ENCODE measurements around the gene MSH5. TPM values are rescaled to one million over a fixed set of nuclear protein-coding genes. Genes with fewer than 3 reads are reported as not detected.
A peak's percentile ranks its signal among the peaks of the same experiment; 100 is the strongest.

Gene MSH5
- total RNA-seq, 2 donors from 2014 or later, result 35.7 to 57.2 TPM

- Histone ChIP-seq H3K9me3 (ENCODE audit: control insufficient read depth, low read length) (no peaks in the 10 kb centered on the region), H3K9ac (ENCODE audit: extremely low read depth, low read length, poor library complexity, severe bottlenecking) (peak overlapping the region; percentile 26), H3K4me3 (ENCODE audit: low read length) (peak overlapping the region; percentile 98), H3K27me3 (ENCODE audit: control insufficient read depth, insufficient read depth, low read length, poor library complexity, severe bottlenecking) (no peaks in the 10 kb centered on the region), H3K36me3 (ENCODE audit: control insufficient read depth, insufficient read depth, low read length) (peaks cover 29% of the 10 kb centered on the region), H3K27ac (ENCODE audit: low read depth, low read length) (peak overlapping the region; percentile 87), H3K4me1 (ENCODE audit: control insufficient read depth, insufficient read depth, low read length) (peaks cover 18% of the 10 kb centered on the region)
- peaks cover 41% of the 10 kb centered on the region for H3K4me1 Mint-ChIP-seq
- DNase-seq, result peak; percentile 64
- H3K9me3 Mint-ChIP-seq, result no peaks in the 10 kb centered on the region
- WGBS, 2 experiments (ENCODE audit: insufficient coverage in 1 of 2, insufficient read length in 1 of 2), result 50 to 53% methylated on average over 8 to 10 of the region's 10 CpGs
- peak overlapping the region; percentile 99 for H3K4me3 Mint-ChIP-seq
- peaks cover 33% of the 10 kb centered on the region for H3K36me3 Mint-ChIP-seq (ENCODE audit: low read depth)
- TF ChIP-seq CTCF (conservative IDR thresholded peaks at IDR 0.05), result no peak
- H3K27ac Mint-ChIP-seq, result peak overlapping the region; percentile 93
- H3K27me3 Mint-ChIP-seq (ENCODE audit: insufficient read depth), result no peaks in the 10 kb centered on the region
Measured at GRCh38 chr6:31736768-31737314, 3.0 kb upstream of the MSH5 start.

- H3K4me1 Mint-ChIP-seq, result peaks cover 41% of the 10 kb centered on the region
- H3K9ac ChIP-seq (ENCODE audit: extremely low read depth, low read length, poor library complexity, severe bottlenecking), result peak overlapping the region; percentile 38
- H3K27ac Mint-ChIP-seq, result peak overlapping the region; percentile 93
- H3K27me3 ChIP-seq (ENCODE audit: control insufficient read depth, insufficient read depth, low read length, poor library complexity, severe bottlenecking), result no peaks in the 10 kb centered on the region
- peak overlapping the region; percentile 51 for H3K4me3 ChIP-seq (ENCODE audit: low read length)
- peaks cover 29% of the 10 kb centered on the region for H3K36me3 Mint-ChIP-seq (ENCODE audit: low read depth)
- peak overlapping the region; percentile 99 for H3K4me3 Mint-ChIP-seq
- DNase-seq, result peak; percentile 60
- peaks cover 18% of the 10 kb centered on the region for H3K4me1 ChIP-seq (ENCODE audit: control insufficient read depth, insufficient read depth, low read length)
- no peaks in the 10 kb centered on the region for H3K9me3 Mint-ChIP-seq
- H3K9me3 ChIP-seq (ENCODE audit: control insufficient read depth, low read length), result no peaks in the 10 kb centered on the region
- TF ChIP-seq CTCF (conservative IDR thresholded peaks at IDR 0.05), result no peak
- 19 to 50% methylated on average over 4 to 6 of the region's 7 CpGs for WGBS, 2 experiments (ENCODE audit: insufficient coverage in 1 of 2, insufficient read length in 1 of 2)
- H3K27me3 Mint-ChIP-seq (ENCODE audit: insufficient read depth), result no peaks in the 10 kb centered on the region
- H3K36me3 ChIP-seq (ENCODE audit: control insufficient read depth, insufficient read depth, low read length), result peaks cover 25% of the 10 kb centered on the region
- H3K27ac ChIP-seq (ENCODE audit: low read depth, low read length), result peak overlapping the region; percentile 87
Measured at GRCh38 chr6:31737315-31737990, 2.4 kb upstream of the MSH5 start.

GRCh38 chr6:31737991-31738979, 1.5 kb upstream of the MSH5 start:
- DNase-seq, result peak; percentile 62
- Mint-ChIP-seq H3K4me1 (peaks cover 46% of the 10 kb centered on the region), H3K27ac (peak overlapping the region; percentile 93), H3K9me3 (no peaks in the 10 kb centered on the region), H3K36me3 (ENCODE audit: low read depth) (peaks cover 24% of the 10 kb centered on the region), H3K27me3 (ENCODE audit: insufficient read depth) (no peaks in the 10 kb centered on the region), H3K4me3 (peak overlapping the region; percentile 99)
- peaks cover 18% of the 10 kb centered on the region for H3K36me3 ChIP-seq (ENCODE audit: control insufficient read depth, insufficient read depth, low read length)
- peak overlapping the region; percentile 38 for H3K9ac ChIP-seq (ENCODE audit: extremely low read depth, low read length, poor library complexity, severe bottlenecking)
- 58 to 81% methylated on average over 3 to 6 of the region's 6 CpGs for WGBS, 2 experiments (ENCODE audit: insufficient coverage in 1 of 2, insufficient read length in 1 of 2)
- H3K9me3 ChIP-seq (ENCODE audit: control insufficient read depth, low read length), result no peaks in the 10 kb centered on the region
- H3K27ac ChIP-seq (ENCODE audit: low read depth, low read length), result peak overlapping the region; percentile 87
- H3K4me1 ChIP-seq (ENCODE audit: control insufficient read depth, insufficient read depth, low read length), result peaks cover 18% of the 10 kb centered on the region
- peak overlapping the region; percentile 51 for H3K4me3 ChIP-seq (ENCODE audit: low read length)
- TF ChIP-seq CTCF (conservative IDR thresholded peaks at IDR 0.05), result peak; percentile 32
- no peaks in the 10 kb centered on the region for H3K27me3 ChIP-seq (ENCODE audit: control insufficient read depth, insufficient read depth, low read length, poor library complexity, severe bottlenecking)

All from endodermal cell (in vitro differentiated cells).